ENCODE data around the gene TENM3. TPM values are rescaled to one million over a fixed set of nuclear protein-coding genes. Genes with fewer than 3 reads are reported as not detected.

TENM3 gene
- total and polyA plus RNA-seq, 12 donors: 2.6 to 54.4 (median 42.8) TPM

- intact Hi-C loops (cut with DNase I): no loop called here
- WGBS, 4 donors: 26 to 71% (median 46%) methylated on average over 1 of the region's 1 CpG
- Histone ChIP-seq H3K9me3 (replicated peaks in 1 of 3) (no peaks in the 10 kb centered on the region), H3K27me3 (no peaks in the 10 kb centered on the region), H3K36me3 (replicated peaks in 1 of 2) (no peaks in the 10 kb centered on the region), H3K27ac (no peak overlapping the region), H3K4me1 (replicated peaks in 1 of 2) (no peaks in the 10 kb centered on the region), H3K4me3 (no peak overlapping the region)
- no peak for DNase-seq
- no peak for TF ChIP-seq POLR2A (IDR thresholded peaks at IDR 0.05)
Measured at GRCh38 chr4:182518421-182518820, 275.2 kb downstream of the TENM3 start.

- H3K27me3 ChIP-seq: no peaks in the 10 kb centered on the region
- WGBS, 4 donors: 78 to 85% (median 79%) methylated on average over 2 of the region's 2 CpGs
- no peak overlapping the region for H3K27ac ChIP-seq
- H3K4me1 ChIP-seq (replicated peaks in 1 of 2): no peaks in the 10 kb centered on the region
- no peak overlapping the region for H3K4me3 ChIP-seq
- H3K9me3 ChIP-seq (replicated peaks in 1 of 3): no peaks in the 10 kb centered on the region
- no peaks in the 10 kb centered on the region for H3K36me3 ChIP-seq (replicated peaks in 1 of 2)
- DNase-seq: no peak
- TF ChIP-seq CTCF (IDR thresholded peaks at IDR 0.05): no peak
- TF ChIP-seq POLR2A (IDR thresholded peaks at IDR 0.05): no peak
- intact Hi-C loops (cut with DNase I): no loop called here
Measured at GRCh38 chr4:182519528-182519927, 276.3 kb downstream of the TENM3 start.

- intact Hi-C loops (cut with DNase I): no loop called here
- 19 to 40% (median 34%) methylated on average over 1 of the region's 1 CpG for WGBS, 4 donors
- no peaks in the 10 kb centered on the region for H3K9me3 ChIP-seq (replicated peaks in 1 of 3)
Measured at GRCh38 chr4:182521011-182521410, 277.8 kb downstream of the TENM3 start.

GRCh38 chr4:182528819-182529218 lies 285.6 kb downstream of the TENM3 start:
- no peak for DNase-seq
- 93 to 94% (median 94%) methylated on average over 8 of the region's 8 CpGs for WGBS, 4 donors
- Histone ChIP-seq H3K36me3 (replicated peaks in 1 of 2) (no peaks in the 10 kb centered on the region), H3K27me3 (no peaks in the 10 kb centered on the region), H3K9me3 (replicated peaks in 1 of 3) (no peaks in the 10 kb centered on the region), H3K4me1 (replicated peaks in 1 of 2) (no peaks in the 10 kb centered on the region), H3K4me3 (no peak overlapping the region), H3K27ac (no peak overlapping the region)
- intact Hi-C loops (cut with DNase I): no loop called here
- TF ChIP-seq POLR2A (IDR thresholded peaks at IDR 0.05): no peak
- TF ChIP-seq CTCF (IDR thresholded peaks at IDR 0.05): no peak

More at GRCh38 chr4:182521011-182521410, 277.8 kb downstream of the TENM3 start:
- H3K4me3 ChIP-seq: no peak overlapping the region
- no peaks in the 10 kb centered on the region for H3K4me1 ChIP-seq (replicated peaks in 1 of 2)
- no peaks in the 10 kb centered on the region for H3K27me3 ChIP-seq
- no peak overlapping the region for H3K27ac ChIP-seq
- DNase-seq: no peak
- H3K36me3 ChIP-seq (replicated peaks in 1 of 2): no peaks in the 10 kb centered on the region
- TF ChIP-seq CTCF (IDR thresholded peaks at IDR 0.05): no peak

- no peak overlapping the region for H3K4me3 ChIP-seq
- DNase-seq: no peak
- H3K9me3 ChIP-seq (replicated peaks in 1 of 3): no peaks in the 10 kb centered on the region
- TF ChIP-seq CTCF (IDR thresholded peaks at IDR 0.05): no peak
- TF ChIP-seq POLR2A (IDR thresholded peaks at IDR 0.05): no peak
- H3K36me3 ChIP-seq (replicated peaks in 1 of 2): no peaks in the 10 kb centered on the region
- H3K27ac ChIP-seq: no peak overlapping the region
- intact Hi-C loops (cut with DNase I): no loop called here
- H3K4me1 ChIP-seq (replicated peaks in 1 of 2): no peaks in the 10 kb centered on the region
- no peaks in the 10 kb centered on the region for H3K27me3 ChIP-seq
- WGBS, 4 donors: 90 to 92% (median 92%) methylated on average over 8 of the region's 8 CpGs
Measured at GRCh38 chr4:182530451-182530850, 287.2 kb downstream of the TENM3 start.

Data from adrenal gland (tissue), 12 donors.